Measurements from ENCODE around the gene KIAA1671. TPM values are rescaled to one million over a fixed set of nuclear protein-coding genes. Genes with fewer than 3 reads are reported as not detected.

Gene KIAA1671
- total and polyA plus RNA-seq, 2 of the 13 experiments (the other 11 are each of a cell fraction or from before 2014, with no cell fraction given): 13.5 to 13.6 TPM

- Histone ChIP-seq H3K4me2 (ENCODE audit: low read depth, low read length) (no peak overlapping the region), H3K27me3 (ENCODE audit: control insufficient read depth in 1 of 2, insufficient read depth in 2 of 2, low read length in 2 of 2) (no peaks in the 10 kb centered on the region), H3K79me2 (ENCODE audit: insufficient read depth, low read length) (peaks cover 15% of the 10 kb centered on the region), H3K4me1 (ENCODE audit: insufficient read depth, low read length) (peaks cover 23% of the 10 kb centered on the region), H4K20me1 (ENCODE audit: insufficient read depth, low read length) (no peaks in the 10 kb centered on the region), H3K36me3 (replicated peaks in 1 of 2; ENCODE audit: control insufficient read depth in 1 of 2, insufficient read depth in 2 of 2, low read length in 2 of 2) (no peaks in the 10 kb centered on the region; a peak in 1 of 5 replicates), H3K9ac (ENCODE audit: insufficient read depth, low read depth, low read length) (no peak overlapping the region), H3K9me3 (ENCODE audit: low read length) (no peaks in the 10 kb centered on the region), H2AFZ (ENCODE audit: low read length) (no peak overlapping the region), H3K4me3 (replicated peaks in 1 of 3; ENCODE audit: insufficient read depth in 1 of 3, low read depth in 2 of 3, low read length in 3 of 3) (no peak overlapping the region), H3K27ac (ENCODE audit: extremely low read length, insufficient read depth, low read length) (no peak overlapping the region)
- ATAC-seq: no peak
- ChIA-PET POLR2A (interaction anchor here (1.1 kb wide), 1 partner anchor 21 kb away, joined by 3 read pairs; no protein-coding TSS in a partner anchor), CTCF (ENCODE audit: low intra/inter-chr PET ratio, low total read pairs) (no interaction called here)
- WGBS (ENCODE audit: low lambda C conversion rate): 96% methylated on average over 5 of the region's 5 CpGs
- no TSS peak for BruUV-seq (replicated peaks)
- TF ChIP-seq SRF (IDR thresholded peaks at IDR 0.05; ENCODE audit: low read depth, low read length): no peak
- no peak for TF ChIP-seq ARID3A (IDR thresholded peaks at IDR 0.05; ENCODE audit: low read depth, low read length)
- TF ChIP-seq MED1 (CRISPR knock-in tag; IDR thresholded peaks at IDR 0.05): no peak
- no peak for TF ChIP-seq CC2D1A (CRISPR knock-in tag; IDR thresholded peaks at IDR 0.05)
- no peak for TF ChIP-seq SKI (IDR thresholded peaks at IDR 0.05; ENCODE audit: partially characterized antibody)
- TF ChIP-seq TFE3 (CRISPR knock-in tag; IDR thresholded peaks at IDR 0.05): no peak
- no peak for TF ChIP-seq ZKSCAN1 (IDR thresholded peaks at IDR 0.05; ENCODE audit: low read length)
- no peak for TF ChIP-seq THRA (CRISPR knock-in tag; IDR thresholded peaks at IDR 0.05; ENCODE audit: borderline replicate concordance)
- TF ChIP-seq GABPB1 (CRISPR knock-in tag; IDR thresholded peaks at IDR 0.05): no peak
- no peak for TF ChIP-seq YEATS2 (CRISPR knock-in tag; IDR thresholded peaks at IDR 0.05; ENCODE audit: borderline replicate concordance)
- no peak for TF ChIP-seq THAP9 (CRISPR knock-in tag; IDR thresholded peaks at IDR 0.05; ENCODE audit: borderline replicate concordance)
- TF ChIP-seq BRD4 (CRISPR knock-in tag; IDR thresholded peaks at IDR 0.05): no peak
- TF ChIP-seq ZNF737 (CRISPR knock-in tag; IDR thresholded peaks at IDR 0.05; ENCODE audit: borderline replicate concordance): no peak
- no peak for FAIRE-seq
- no peak for DNase-seq (ENCODE audit: low spot score)
- in situ Hi-C loops (cut with HindIII; ENCODE audit: extremely low pct_ligation_motif_present, low pct_unique_long_range_greater_than_20kb) (no loop called here), intact Hi-C loops (cut with micrococcal nuclease; ENCODE audit: unreplicated experiment) (no loop called here)
Measured at GRCh38 chr22:24975125-24975640, 22.7 kb downstream of the KIAA1671 start.
